DMS 273 (cell line): Measurements from ENCODE around the gene PGS1.

Experiments
- DNase-seq: peaks from one replicate; lab custom pipeline; 2025; ENCODE audit not compliant: unreplicated experiment; lab: John Stamatoyannopoulos, UW

PGS1 gene

GRCh38 chr17:78346605-78347250 lies 31.7 kb upstream of the PGS1 start:
- no peak for DNase-seq

DNA sequence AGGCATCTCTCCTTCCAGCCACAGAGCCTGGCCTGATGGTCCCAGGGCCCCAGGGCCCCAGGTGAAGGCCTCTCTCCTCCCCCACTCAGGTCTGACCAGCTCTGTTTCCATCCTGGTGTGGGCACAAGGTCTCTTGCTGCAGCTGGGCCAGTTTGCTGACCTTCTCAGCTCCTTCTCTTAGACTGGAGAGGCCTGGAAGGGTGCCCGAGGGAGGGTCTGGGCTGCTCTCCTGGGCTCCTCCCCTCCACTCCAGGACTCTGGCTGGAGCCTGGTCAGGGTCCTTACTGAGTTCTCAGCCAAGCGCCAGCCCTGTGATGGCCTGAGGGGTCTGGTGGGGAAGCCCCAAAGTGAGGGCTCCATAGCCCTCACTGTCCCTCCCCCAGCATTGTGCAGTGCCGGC lies 31.0 kb upstream of the PGS1 start:
- DNase-seq: no peak

DNA sequence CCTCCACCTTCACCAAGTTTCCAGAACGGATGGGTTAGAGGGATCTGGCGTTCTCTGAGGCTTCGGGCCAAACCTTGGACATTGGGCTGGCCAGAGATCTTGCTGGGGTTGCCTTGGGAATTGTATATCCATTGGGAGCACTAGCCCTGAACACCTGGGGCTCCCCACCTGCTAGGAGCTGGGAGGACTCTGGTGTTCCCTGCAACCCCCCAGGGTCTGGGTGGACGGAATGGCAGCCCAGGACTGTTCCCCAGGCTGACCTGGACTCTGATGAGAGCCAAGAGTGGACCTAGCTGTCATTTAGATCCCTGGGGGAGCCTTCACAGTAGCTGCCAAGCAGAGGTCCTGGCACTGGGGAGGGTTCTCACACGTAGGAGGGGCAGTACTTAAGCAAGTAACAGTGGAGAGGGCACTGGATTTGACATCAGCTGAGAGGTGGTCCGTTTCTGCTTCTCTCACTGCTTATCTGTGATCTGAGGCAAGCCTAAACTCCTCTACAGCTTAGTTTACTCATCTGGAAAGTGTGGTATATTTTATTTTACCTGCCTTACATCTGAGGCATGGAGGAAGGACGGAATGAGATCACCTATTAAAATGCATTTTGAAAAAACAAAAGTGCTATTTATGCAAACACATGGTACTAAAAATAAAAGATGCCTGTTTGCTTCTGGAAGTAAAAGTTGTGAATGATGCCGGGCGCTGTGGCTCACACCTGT lies 30.2 kb upstream of the PGS1 start:
- no peak for DNase-seq

- no peak for DNase-seq
Measured at GRCh38 chr17:78349891-78350642, 28.4 kb upstream of the PGS1 start.

- DNase-seq: peak; percentile 58
Measured at GRCh38 chr17:78351449-78352006, 26.9 kb upstream of the PGS1 start.

GRCh38 chr17:78353834-78354233 lies 24.6 kb upstream of the PGS1 start:
- no peak for DNase-seq

DNA sequence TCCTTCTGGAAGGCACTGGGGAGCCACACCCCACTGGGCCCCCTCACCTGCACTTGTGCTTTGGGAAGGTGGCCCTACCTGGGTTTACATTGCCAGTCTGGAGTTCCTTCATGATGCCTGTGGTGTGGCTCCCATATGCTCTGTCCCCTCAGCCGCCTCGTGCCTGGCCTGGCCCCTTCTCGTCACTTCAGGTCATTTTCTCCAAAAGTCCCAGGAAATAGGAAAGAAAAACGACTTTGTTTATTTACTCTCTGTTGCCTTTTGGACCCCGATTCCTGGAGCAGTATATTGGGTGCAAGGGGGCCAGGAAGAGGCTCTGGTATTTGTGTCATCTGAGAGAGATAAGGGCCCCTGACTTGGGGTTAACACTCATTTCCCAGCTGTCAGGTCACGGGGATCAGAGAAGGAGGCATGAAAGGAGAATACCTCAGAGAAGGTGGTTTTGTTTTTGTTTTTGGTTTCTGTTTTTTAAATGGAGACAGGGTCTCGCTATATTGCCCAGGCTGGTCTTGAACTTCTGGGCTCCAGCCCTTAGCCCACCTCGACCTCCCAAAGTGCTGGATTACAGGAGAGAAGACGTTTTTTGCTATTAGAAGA lies 23.3 kb upstream of the PGS1 start:
- no peak for DNase-seq

DNA sequence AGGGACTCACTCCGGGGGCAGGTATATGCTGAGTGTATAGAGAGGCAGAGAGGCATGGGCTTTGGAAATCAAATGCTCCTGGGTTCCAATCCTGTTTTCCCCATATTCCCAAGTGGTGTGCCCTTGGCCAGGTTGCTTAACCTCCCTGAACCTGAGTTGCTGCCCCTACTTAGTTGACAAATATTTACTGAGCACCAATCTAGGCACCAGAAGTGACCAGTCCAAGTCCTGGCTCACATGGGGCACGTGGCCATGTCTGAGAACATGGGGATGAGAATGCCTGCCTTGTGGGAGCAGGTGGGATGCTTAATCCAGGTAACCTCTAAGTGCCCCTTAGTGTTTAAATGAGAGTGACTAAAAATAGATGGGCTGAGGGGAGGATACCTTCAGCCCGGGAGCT lies 22.7 kb upstream of the PGS1 start:
- DNase-seq: no peak

DNA sequence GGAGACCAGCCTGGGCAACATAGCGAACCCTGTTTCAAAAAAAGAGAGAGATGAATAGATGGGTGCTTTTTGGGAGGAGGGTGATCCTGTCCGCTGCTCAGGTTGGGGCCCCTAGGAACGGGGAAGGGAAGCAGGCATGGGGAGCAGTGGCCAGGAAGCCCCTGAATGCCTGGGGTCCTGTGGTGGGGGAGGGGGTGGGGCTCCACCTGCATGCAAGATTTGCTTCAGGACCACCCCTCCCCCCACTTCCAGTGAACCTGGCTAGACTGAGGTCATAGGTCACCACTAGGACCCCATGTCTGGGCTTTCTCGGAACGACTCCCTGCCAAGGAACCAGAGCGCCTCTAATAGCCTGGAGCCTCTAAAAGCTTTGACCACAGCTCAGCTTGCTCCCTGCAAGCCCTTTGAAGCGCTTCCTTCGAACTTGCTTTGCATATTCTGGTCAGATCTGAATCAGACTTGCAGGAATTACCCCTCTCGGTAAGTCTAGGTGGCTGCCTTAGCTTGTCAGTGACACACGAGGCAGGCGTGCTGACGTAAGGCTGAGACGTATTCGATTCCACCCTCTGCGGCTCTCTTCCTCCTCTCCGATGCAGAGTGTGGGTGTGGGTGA lies 22.2 kb upstream of the PGS1 start:
- peak; percentile 48 for DNase-seq

DNA sequence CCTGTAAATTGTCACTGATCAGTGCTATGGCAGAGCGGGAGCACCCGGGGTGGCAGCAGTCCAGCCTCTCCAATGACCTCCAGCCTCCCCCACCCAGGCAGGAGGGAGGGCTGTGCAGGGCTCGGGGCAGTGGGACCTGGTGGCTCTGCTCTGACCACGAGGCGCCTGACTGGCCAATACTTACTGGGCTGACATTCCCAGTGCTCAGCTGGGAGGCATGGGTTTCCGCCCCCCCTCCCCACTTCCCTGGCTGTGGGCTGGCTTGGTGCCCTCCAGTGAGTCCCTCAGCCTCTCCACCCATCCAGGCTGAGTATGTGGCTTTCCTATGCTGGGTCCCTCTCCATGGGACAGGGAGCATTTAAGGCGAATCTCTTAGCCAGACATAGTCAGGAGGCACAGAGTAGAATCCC lies 21.3 kb upstream of the PGS1 start:
- no peak for DNase-seq

GRCh38 chr17:78357672-78358537 lies 20.5 kb upstream of the PGS1 start:
- DNase-seq: no peak

GRCh38 chr17:78358538-78359320 lies 19.7 kb upstream of the PGS1 start:
- DNase-seq: peak; percentile 73

GRCh38 chr17:78359321-78359996 lies 19.0 kb upstream of the PGS1 start:
- peak; percentile 52 for DNase-seq

GRCh38 chr17:78359997-78360370 lies 18.5 kb upstream of the PGS1 start, which contains the start of gene SOCS3:
TSS of gene SOCS3 (minus strand) at chr17:78360077. CDS start at chr17:78359095, 982 bp downstream.
- peak; percentile 88 for DNase-seq

DNA sequence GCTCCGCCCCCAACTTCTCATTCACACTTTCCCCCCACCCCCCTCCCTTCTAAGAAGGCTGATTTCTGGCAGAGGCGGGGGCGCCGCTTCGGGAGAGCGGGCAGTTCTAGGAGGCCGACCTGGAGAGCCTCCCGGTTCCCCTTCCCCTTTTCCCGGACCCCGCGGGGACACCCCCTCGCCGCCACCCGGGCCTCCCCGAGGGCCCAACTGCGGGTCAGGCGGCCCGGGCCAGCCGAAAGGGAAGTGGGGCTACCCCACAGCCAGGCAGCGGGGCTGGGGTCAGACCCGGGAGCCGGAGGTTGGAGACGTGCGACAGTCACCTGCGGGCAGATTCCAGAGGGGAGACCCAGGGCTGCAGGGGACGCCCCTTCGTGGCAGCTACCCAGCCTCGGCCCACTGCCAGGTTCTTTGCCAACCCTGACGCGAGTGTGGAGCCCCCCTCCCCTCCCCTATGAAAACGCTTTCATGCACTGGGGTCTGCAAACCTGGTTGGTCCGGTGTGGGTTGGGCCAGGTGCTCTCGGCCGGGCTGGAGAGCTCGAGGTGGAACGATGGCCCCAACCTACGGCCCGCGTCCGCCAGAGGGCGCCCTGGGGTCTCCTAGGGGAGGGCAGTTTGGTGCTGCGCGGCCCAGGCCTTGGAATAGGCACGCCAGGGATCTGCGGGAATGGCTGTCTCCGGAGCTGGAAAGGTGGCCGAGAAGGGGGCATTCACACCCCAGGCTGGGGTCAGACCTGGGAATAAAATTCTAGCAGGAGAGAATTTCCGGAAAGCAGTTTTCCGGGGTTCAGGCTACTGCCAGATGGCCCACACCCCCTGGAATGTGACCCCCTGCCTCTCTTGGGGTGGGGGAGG lies 17.9 kb upstream of the PGS1 start:
- peak; percentile 95 for DNase-seq

DNA sequence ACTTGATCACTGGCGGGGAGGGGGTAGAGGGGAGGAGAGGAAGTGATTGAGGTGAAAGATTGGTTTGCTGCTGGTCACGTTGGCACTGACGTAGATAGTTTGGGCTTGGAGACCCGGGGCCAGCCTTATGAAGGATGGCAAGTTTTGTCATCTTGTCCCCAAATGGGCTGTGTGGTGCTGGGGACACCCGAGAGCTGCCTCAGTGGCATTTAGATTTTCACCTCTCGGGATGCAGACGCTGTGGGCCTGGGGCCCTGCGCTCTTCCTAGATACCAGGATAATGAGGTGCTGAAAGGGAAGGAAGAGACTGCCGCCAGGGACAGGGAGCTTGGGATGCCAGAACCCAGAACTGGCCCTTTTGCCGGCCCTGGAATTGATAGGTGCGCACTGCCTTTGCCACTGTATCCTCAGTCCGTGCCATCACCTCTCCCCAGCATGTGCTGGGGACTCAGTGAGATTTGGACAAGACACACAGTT lies 17.2 kb upstream of the PGS1 start:
- DNase-seq: no peak

DNA sequence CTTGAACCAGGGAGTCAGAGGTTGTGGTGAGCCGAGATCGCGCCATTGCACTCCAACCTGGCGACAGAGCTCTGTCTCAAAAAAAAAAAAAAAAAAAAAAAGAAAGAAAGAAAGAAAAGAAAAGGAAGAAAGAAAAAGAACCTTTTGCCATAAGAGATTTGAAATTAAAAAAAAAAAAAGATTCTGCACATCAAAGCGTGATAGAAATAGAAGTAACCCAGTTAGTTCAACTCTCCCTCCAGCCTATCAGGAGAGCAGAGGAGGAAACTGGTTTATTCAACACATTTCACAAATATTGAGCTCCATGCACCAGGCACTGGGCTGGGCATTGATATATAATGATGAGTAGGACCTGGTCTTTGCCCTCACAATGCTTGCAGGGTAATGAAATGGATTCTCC lies 16.2 kb upstream of the PGS1 start:
- no peak for DNase-seq

- no peak for DNase-seq
Measured at GRCh38 chr17:78362671-78363070, 15.8 kb upstream of the PGS1 start.
